HS-5 (cell line): ENCODE data around the gene CAMTA2.

ENCODE experiments used
- DNase-seq: peaks from one replicate; pipeline ENCODE4 v3.0.0-alpha.2; 2012; ENCODE audit warnings: low read depth

CAMTA2 gene

GRCh38 chr17:4999430-5000093 is 12.1 kb upstream of the CAMTA2 start:
- DNase-seq: no peak

- DNase-seq: no peak
These were observed 11.4 kb upstream of the CAMTA2 start for GRCh38 chr17:4998732-4999429.

GRCh38 chr17:4998027-4998731 is 10.7 kb upstream of the CAMTA2 start:
- DNase-seq: no peak

- peak; percentile 65 for DNase-seq
These were observed 10.0 kb upstream of the CAMTA2 start, which contains the start of the genes INCA1 and KIF1C for GRCh38 chr17:4997302-4998026. TSS of gene INCA1 (minus strand) at chr17:4997522. CDS start at chr17:4994437, 3,085 bp downstream. TSS of gene KIF1C (plus strand) at chr17:4997950. CDS start at chr17:5000247, 2,297 bp downstream.

- no peak for DNase-seq
These were observed 6.7 kb upstream of the CAMTA2 start for GRCh38 chr17:4994081-4994595.

- no peak for DNase-seq
These were observed 492 bp upstream of the CAMTA2 start for GRCh38 chr17:4987767-4988567.

GRCh38 chr17:4986403-4986802 is 1.1 kb downstream of the CAMTA2 start:
- no peak for DNase-seq

- DNase-seq: no peak
These were observed 5.2 kb downstream of the CAMTA2 start for GRCh38 chr17:4982305-4982704.

GRCh38 chr17:4980644-4981216 is 6.7 kb downstream of the CAMTA2 start:
- no peak for DNase-seq

- DNase-seq: no peak
These were observed 8.7 kb downstream of the CAMTA2 start for GRCh38 chr17:4978726-4979125.

- no peak for DNase-seq
These were observed 13.3 kb downstream of the CAMTA2 start for GRCh38 chr17:4974115-4974670.

GRCh38 chr17:4973256-4974114 is 14.0 kb downstream of the CAMTA2 start:
- no peak for DNase-seq

GRCh38 chr17:4972752-4973151 is 14.7 kb downstream of the CAMTA2 start:
- DNase-seq: no peak

GRCh38 chr17:4972322-4972721 is 15.2 kb downstream of the CAMTA2 start:
- DNase-seq: no peak

- no peak for DNase-seq
These were observed 15.6 kb downstream of the CAMTA2 start for GRCh38 chr17:4971826-4972225.

GRCh38 chr17:4970273-4970672 is 17.2 kb downstream of the CAMTA2 start:
- no peak for DNase-seq

- DNase-seq: no peak
These were observed 17.8 kb downstream of the CAMTA2 start for GRCh38 chr17:4969551-4970173.

- DNase-seq: no peak
These were observed 18.4 kb downstream of the CAMTA2 start for GRCh38 chr17:4969047-4969550.
